HCT116 (cell line): ENCODE results near the gene FRMD4A. TPM values are rescaled to one million over a fixed set of nuclear protein-coding genes. Genes with fewer than 3 reads are reported as not detected.

ENCODE experiments used
- ATAC-seq: fragments of 200-7000 bp; cut with Tn5 transposase; 2 replicates; pipeline ENCODE4 v1.9.1; 2020; ENCODE audit warnings: mild to moderate bottlenecking, moderate library complexity
- BruUV-seq: library from RNA; stranded (reverse); fragments of 400-500 nt; replicated peaks from 2 replicates; lab custom pipeline; 2021; lab: Mats Ljungman, UMichigan
- CTCF ChIA-PET: fragments of 300-600 bp; sonication (Branson Sonifier 250); formaldehyde crosslinking; loops from one replicate; lab custom pipeline; 2021; ENCODE audit warnings: antibody characterized with exemption; lab: Charles Lee
- POLR2A ChIA-PET: fragments of 300-600, 350-600 bp; sonication (Branson Sonifier 250); formaldehyde crosslinking; loops from one replicate; lab custom pipeline; 2021; ENCODE audit warnings: antibody characterized with exemption; lab: Charles Lee
- RAD21 ChIA-PET, 2 experiments: fragments of 300-600 bp; sonication (Branson Sonifier 250); formaldehyde crosslinking; loops; one replicate each; lab custom pipeline; 2023; ENCODE audit warnings: low total read pairs in 2 of 2; ENCODE audit not compliant: uncharacterized antibody in 2 of 2, unreplicated experiment in 2 of 2, low non-redundant PET in 1 of 2; lab: Charles Lee
- DNase-seq: peaks from one replicate; pipeline ENCODE4 v3.0.0-alpha.2; 2010; ENCODE audit warnings: low read depth, low spot score
- H2AFZ ChIP-seq: fragments of 200-600 bp; shearing (Covaris generic), sonication (generic); 2 replicates; pipeline ENCODE4 v1.6.1; 2017; ENCODE audit warnings: low read depth, mixed run types, mixed read lengths, antibody characterized with exemption, low read length; ENCODE audit not compliant: poor library complexity, severe bottlenecking
- H3K27ac ChIP-seq: 2 replicates; pipeline ENCODE4 v1.5.1; 2012; ENCODE audit warnings: low read depth, low read length
- H3K27me3 ChIP-seq: fragments of 200-600 bp; sonication (generic); 2 replicates; pipeline ENCODE4 v1.6.1; 2016; ENCODE audit warnings: mixed run types, low read length, mixed read lengths; ENCODE audit not compliant: insufficient read depth
- H3K36me3 ChIP-seq, 2 experiments: fragments of 200-500 bp in 1 of 2; fragments of 200-600 bp in 1 of 2; sonication (Bioruptor generic) in 1 of 2; sonication (generic) in 1 of 2; 2 replicates each; pipeline versions ENCODE4 v1.5.1 to v1.6.1; 2014 to 2016; ENCODE audit warnings: low read length in 2 of 2, inconsistent platforms in 1 of 2, mixed read lengths in 1 of 2, mixed run types in 1 of 2; ENCODE audit not compliant: insufficient read depth in 2 of 2, control insufficient read depth in 1 of 2
- H3K4me1 ChIP-seq, 2 experiments: fragments of 200-600 bp in 1 of 2; sonication (generic) in 1 of 2; 2 replicates each; pipeline versions ENCODE4 v1.5.1 to v1.6.1; 2012 to 2017; ENCODE audit warnings: low read length in 2 of 2, inconsistent platforms in 1 of 2, mild to moderate bottlenecking in 1 of 2, mixed read lengths in 1 of 2, mixed run types in 1 of 2, moderate library complexity in 1 of 2; ENCODE audit not compliant: insufficient read depth in 2 of 2, control insufficient read depth in 1 of 2
- H3K4me2 ChIP-seq: fragments of 200-600 bp; sonication (generic); 2 replicates; pipeline ENCODE4 v1.6.1; 2017; ENCODE audit warnings: mixed run types, low read length, mixed read lengths
- H3K4me3 ChIP-seq, 2 experiments: fragments of 200-600 bp in 1 of 2; sonication (generic) in 1 of 2; replicated peaks in 1 of 2; 2 replicates each; pipeline ENCODE4 v1.5.1; 2011 to 2016; ENCODE audit warnings: low read length in 2 of 2, control low read depth in 1 of 2, low read depth in 1 of 2, mild to moderate bottlenecking in 1 of 2, mixed read lengths in 1 of 2, mixed run types in 1 of 2
- H3K79me2 ChIP-seq: fragments of 200-600 bp; sonication (generic); 2 replicates; pipeline ENCODE4 v1.6.1; 2017; ENCODE audit warnings: mild to moderate bottlenecking, mixed run types, low read length, moderate library complexity, mixed read lengths; ENCODE audit not compliant: insufficient read depth
- H3K9ac ChIP-seq: fragments of 200-600 bp; sonication (generic); 2 replicates; pipeline ENCODE4 v1.6.1; 2016; ENCODE audit warnings: low read length, mixed read lengths
- H3K9me2 ChIP-seq: fragments of 200-600 bp; sonication (generic), shearing (Covaris generic); 2 replicates; pipeline ENCODE4 v1.6.1; 2017; ENCODE audit warnings: mixed run types, mild to moderate bottlenecking, moderate library complexity; ENCODE audit not compliant: insufficient read depth
- H3K9me3 ChIP-seq, 2 experiments: fragments of 200-500 bp in 1 of 2; fragments of 200-600 bp in 1 of 2; sonication (Bioruptor generic) in 1 of 2; sonication (generic) in 1 of 2; 2 replicates each; pipeline ENCODE4 v1.6.1; 2014 to 2017; ENCODE audit warnings: low read length in 2 of 2, mixed read lengths in 2 of 2, inconsistent platforms in 1 of 2, low read depth in 1 of 2, mild to moderate bottlenecking in 1 of 2, mixed run types in 1 of 2, moderate library complexity in 1 of 2; ENCODE audit not compliant: control insufficient read depth in 1 of 2, insufficient read depth in 1 of 2
- H4K20me1 ChIP-seq: fragments of 200-600 bp; sonication (generic), shearing (Covaris generic); 2 replicates; pipeline ENCODE4 v1.6.1; 2017; ENCODE audit warnings: mixed run types, mild to moderate bottlenecking, moderate library complexity; ENCODE audit not compliant: insufficient read depth
- CBX3 ChIP-seq: IDR thresholded peaks from 2 replicates; pipeline ENCODE4 v1.6.1; 2012; ENCODE audit warnings: low read depth
- EZH2phosphoT487 ChIP-seq: fragments of 200-600 bp; IDR thresholded peaks from 2 replicates; pipeline ENCODE4 v1.6.1; 2018; ENCODE audit warnings: antibody characterized with exemption, borderline replicate concordance
- POLR2A ChIP-seq: IDR thresholded peaks from 2 replicates; pipeline ENCODE4 v1.7.0; 2011; ENCODE audit warnings: borderline replicate concordance; ENCODE audit not compliant: insufficient read depth, insufficient read length; ENCODE audit errors: extremely low read depth
- RAD21 ChIP-seq: IDR thresholded peaks from 2 replicates; pipeline ENCODE4 v1.6.1; 2012; ENCODE audit warnings: low read depth, mild to moderate bottlenecking
- TCF7L2 ChIP-seq: IDR thresholded peaks from 2 replicates; pipeline ENCODE4 v1.7.0; 2011; ENCODE audit warnings: borderline replicate concordance, inconsistent platforms; ENCODE audit not compliant: insufficient read depth, insufficient read length; ENCODE audit errors: extremely low read depth
- ZBTB33 ChIP-seq: IDR thresholded peaks from 2 replicates; pipeline ENCODE4 v1.6.1; 2011; ENCODE audit warnings: mild to moderate bottlenecking, low read length, moderate library complexity; ENCODE audit not compliant: insufficient replicate concordance; ENCODE audit errors: extremely low read depth
- ZNF274 ChIP-seq: fragments of 200-500 bp; sonication (Bioruptor generic); IDR thresholded peaks from 2 replicates; pipeline ENCODE4 v1.6.1; 2014; ENCODE audit warnings: mild to moderate bottlenecking, low read depth, low read length, inconsistent platforms
- intact Hi-C: fragments of 100-400 bp; cut with micrococcal nuclease; formaldehyde crosslinking; loops from 2 replicates; pipeline ENCODE4 v1.10.0; 2022
- total RNA-seq: library from RNA; stranded (reverse); gene quantifications from one replicate; pipeline ENCODE4 v1.2.1, GENCODE V29; 2021; ENCODE audit not compliant: unreplicated experiment

The FRMD4A gene
- total RNA-seq, 1 experiment from 2014 or later, result 0.20 TPM

DNA sequence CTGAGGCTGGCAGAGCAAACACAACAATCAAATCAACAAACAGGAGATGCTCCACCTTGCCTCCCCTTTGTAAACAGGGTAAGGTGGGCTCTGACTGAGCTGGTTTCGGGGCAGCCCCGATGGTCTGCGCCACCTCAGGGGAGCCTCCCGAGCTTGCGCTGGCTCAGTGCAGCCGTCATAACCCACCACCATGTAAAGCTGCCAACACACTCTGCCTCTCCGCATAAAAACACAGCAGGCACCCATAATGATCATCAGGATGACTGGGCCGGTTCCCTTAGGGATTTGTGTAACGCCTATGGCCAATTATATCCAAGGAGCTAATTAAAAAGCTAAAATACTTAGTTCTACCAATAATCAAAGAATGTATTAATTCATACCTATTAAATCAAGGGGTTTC, 619.4 kb downstream of the FRMD4A start:
- no peak for ATAC-seq
- no peak overlapping the region for H3K4me3 ChIP-seq

GRCh38 chr10:13709931-13710650, 620.6 kb downstream of the FRMD4A start:
- ChIA-PET POLR2A (no interaction called here), CTCF (no interaction called here), RAD21 (no interaction called here)
- intact Hi-C loops, result no loop called here
- no peaks in the 10 kb centered on the region for H3K9me3 ChIP-seq
- no peak for DNase-seq
- H3K4me2 ChIP-seq, result no peak overlapping the region
- H3K9me2 ChIP-seq, result no peaks in the 10 kb centered on the region
- no peaks in the 10 kb centered on the region for H3K79me2 ChIP-seq
- H3K27ac ChIP-seq, result no peak overlapping the region
- H2AFZ ChIP-seq, result no peak overlapping the region
- no TSS peak for BruUV-seq
- H3K9ac ChIP-seq, result no peak overlapping the region
- TF ChIP-seq TCF7L2, result no peak
- no peak for TF ChIP-seq POLR2A
- TF ChIP-seq ZBTB33, result no peak
- no peak for TF ChIP-seq RAD21
- TF ChIP-seq, all 23 proteins: peak for 0
- no peaks in the 10 kb centered on the region for H3K27me3 ChIP-seq
- no peak for ATAC-seq
- no peak overlapping the region for H3K4me3 ChIP-seq
- peaks cover 16 to 26% of the 10 kb centered on the region in 2 experiments for H3K4me1 ChIP-seq
- H3K36me3 ChIP-seq, result no peaks in the 10 kb centered on the region
- no peaks in the 10 kb centered on the region for H4K20me1 ChIP-seq

More for the DNA sequence above, 619.4 kb downstream of the FRMD4A start:
- intact Hi-C loops, result no loop called here
- TF ChIP-seq EZH2phosphoT487 (no peak), ZNF274 (no peak), CBX3 (no peak)
- ChIA-PET POLR2A (no interaction called here), RAD21 (no interaction called here), CTCF (no interaction called here)
- no peaks in the 10 kb centered on the region for H4K20me1 ChIP-seq
- H3K27me3 ChIP-seq, result no peaks in the 10 kb centered on the region
- H3K9me2 ChIP-seq, result no peaks in the 10 kb centered on the region
- H3K9me3 ChIP-seq, result no peaks in the 10 kb centered on the region
- H3K79me2 ChIP-seq, result no peaks in the 10 kb centered on the region
- DNase-seq, result no peak
- H3K27ac ChIP-seq, result no peak overlapping the region
- H2AFZ ChIP-seq, result no peak overlapping the region
- H3K4me2 ChIP-seq, result no peak overlapping the region
- no peak overlapping the region for H3K9ac ChIP-seq
- no TSS peak for BruUV-seq
- H3K4me1 ChIP-seq, result peaks cover 16 to 26% of the 10 kb centered on the region in 2 experiments
- no peaks in the 10 kb centered on the region for H3K36me3 ChIP-seq
